ENCODE data around the gene SASH1. TPM values are rescaled to one million over a fixed set of nuclear protein-coding genes. Genes with fewer than 3 reads are reported as not detected.
A peak's percentile ranks its signal among the peaks of the same experiment; 100 is the strongest.

The SASH1 gene
- total and polyA plus RNA-seq, 9 of the 15 experiments (the other 6 are each of a cell fraction or from before 2014, with no cell fraction given): 0.35 to 3.5 (median 1.6) TPM

GRCh38 chr6:148440016-148440415 lies 97.4 kb downstream of the SASH1 start (continued):
- no peak for TF ChIP-seq ELK1 (CRISPR knock-in tag; IDR thresholded peaks at IDR 0.05)
- TF ChIP-seq HOMEZ (CRISPR knock-in tag; IDR thresholded peaks at IDR 0.05): no peak
- no peak for TF ChIP-seq SMARCA4 (IDR thresholded peaks at IDR 0.05)

GRCh38 chr6:148440877-148441453 lies 98.3 kb downstream of the SASH1 start:
- CTCF ChIA-PET (ENCODE audit: low intra/inter-chr PET ratio): interaction anchor here (0.6 kb wide), 1 partner anchor 190 kb away, joined by 5 read pairs; no protein-coding TSS in a partner anchor
- DNase-seq (ENCODE audit: extremely low read depth in 1 of 4, low spot score in 3 of 4) (no peak), ATAC-seq (no peak; the same call in 2 of the 3 replicates), FAIRE-seq (no peak)
- in situ Hi-C loops (cut with MboI): no loop called here
- no peaks in the 10 kb centered on the region for H3K36me3 ChIP-seq (ENCODE audit: control insufficient read depth, insufficient read depth, low read length)
- no peak overlapping the region for H3K9ac ChIP-seq (ENCODE audit: insufficient read depth in 1 of 2, low read depth in 2 of 2, low read length in 2 of 2)
- POLR2A ChIA-PET: interaction anchor here (0.6 to 1.1 kb wide), 2 partner anchors 17 to 54 kb away, joined by 3 to 4 read pairs; no protein-coding TSS in a partner anchor
- no peaks in the 10 kb centered on the region; a peak in 1 of 5 replicates for H3K4me1 ChIP-seq (replicated peaks in 1 of 2; ENCODE audit: control insufficient read depth in 2 of 2, insufficient read depth in 2 of 2, low read length in 2 of 2)
- H3K27ac ChIP-seq (ENCODE audit: extremely low read depth, low read depth, low read length): no peak overlapping the region
- H3K27me3 ChIP-seq (ENCODE audit: control insufficient read depth in 2 of 2, insufficient read depth in 2 of 2, low read length in 2 of 2): peaks cover 17 to 26% of the 10 kb centered on the region in 2 experiments
- no peaks in the 10 kb centered on the region for H3K79me2 ChIP-seq (ENCODE audit: control insufficient read depth, insufficient read depth, low read length)
- intact Hi-C loops (cut with micrococcal nuclease): no loop called here
- H3K9me1 ChIP-seq (ENCODE audit: control insufficient read depth, insufficient read depth, low read length): no peaks in the 10 kb centered on the region
- H3K9me3 ChIP-seq (replicated peaks; ENCODE audit: control insufficient read depth, insufficient read depth, low read depth, low read length): no peaks in the 10 kb centered on the region
- BruUV-seq (replicated peaks): no TSS peak
- H4K20me1 ChIP-seq (replicated peaks; ENCODE audit: control insufficient read depth, insufficient read depth, low read length): 0 out of 2 replicates have a peak, but pooled peaks cover 2% of the 10 kb centered on the region
- no peak overlapping the region for H3K4me2 ChIP-seq (ENCODE audit: insufficient read depth, low read length)
- no peak overlapping the region; the same call in 1 of the 2 replicates for H2AFZ ChIP-seq (ENCODE audit: low read depth, low read length)
- WGBS (ENCODE audit: insufficient coverage, low coverage, missing lambda C conversion rate): 6% methylated on average over 9 of the region's 9 CpGs
- H3K4me3 ChIP-seq: no peak overlapping the region
- TF ChIP-seq ATF3 (IDR thresholded peaks at IDR 0.05): peak; percentile 82
- no peak for TF ChIP-seq ATF3 (CRISPR knock-in tag; conservative IDR thresholded peaks at IDR 0.05)
- TF ChIP-seq NFIX (CRISPR knock-in tag; IDR thresholded peaks at IDR 0.05; ENCODE audit: low read depth): no peak
- TF ChIP-seq SMARCA4 (IDR thresholded peaks at IDR 0.05): no peak
- TF ChIP-seq HOMEZ (CRISPR knock-in tag; IDR thresholded peaks at IDR 0.05): no peak
- TF ChIP-seq RFX1 (IDR thresholded peaks at IDR 0.05): no peak
- peak; percentile 48; the same call in 1 of the 2 replicates for TF ChIP-seq CEBPB (tag; IDR thresholded peaks at IDR 0.05)
- no peak for TF ChIP-seq PHF8 (IDR thresholded peaks at IDR 0.05; ENCODE audit: borderline replicate concordance, low read length)
- no peak for TF ChIP-seq IRF2 (CRISPR knock-in tag; IDR thresholded peaks at IDR 0.05)
